Right lobe of liver (tissue), 4 donors: ENCODE data around the gene ZBTB43.

Source experiments
- POLR2A ChIP-seq: fragments of 450-650 bp; IDR thresholded peaks from one replicate; pipeline ENCODE4 v1.6.1; 2017; ENCODE audit warnings: antibody characterized with exemption, mild to moderate bottlenecking
- TF ChIP-seq, protein P1 (sequence below), 4 donors: fragments of 200-600 bp in 3 of 4; fragments of 450-650 bp in 1 of 4; IDR thresholded peaks; one replicate each; pipeline versions ENCODE4 v1.5.1 to v1.8.0; 2016 to 2022; ENCODE audit warnings: antibody characterized with exemption in 4 of 4, mild to moderate bottlenecking in 2 of 4
- donor health status: DM: no; HTN: no; CAD: no.
- donor health status: DM: no; HTN: no; CAD: no.
- donor health status: DM: no; HTN: yes; CAD: no.

DNA sequence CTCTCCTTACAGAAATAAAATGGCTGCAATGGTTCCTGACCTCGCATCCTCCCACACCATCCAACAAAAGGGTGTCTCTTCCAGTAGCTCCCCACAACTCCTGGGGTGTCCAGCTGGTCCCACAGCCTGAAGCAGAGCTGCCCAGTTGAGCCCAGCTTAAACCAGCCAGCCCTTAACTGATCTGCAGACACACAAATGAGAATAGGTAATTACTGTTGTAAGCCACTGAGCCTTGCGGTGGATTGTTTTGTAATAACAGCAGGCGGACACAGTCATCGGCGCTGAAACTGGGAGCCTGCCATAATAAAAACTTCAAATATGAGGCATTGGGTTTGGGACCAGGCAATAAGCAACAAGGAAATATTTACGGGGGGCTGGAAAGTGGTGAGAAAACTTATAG is 10.4 kb upstream of the ZBTB43 start:
- TF ChIP-seq, protein P1, sequence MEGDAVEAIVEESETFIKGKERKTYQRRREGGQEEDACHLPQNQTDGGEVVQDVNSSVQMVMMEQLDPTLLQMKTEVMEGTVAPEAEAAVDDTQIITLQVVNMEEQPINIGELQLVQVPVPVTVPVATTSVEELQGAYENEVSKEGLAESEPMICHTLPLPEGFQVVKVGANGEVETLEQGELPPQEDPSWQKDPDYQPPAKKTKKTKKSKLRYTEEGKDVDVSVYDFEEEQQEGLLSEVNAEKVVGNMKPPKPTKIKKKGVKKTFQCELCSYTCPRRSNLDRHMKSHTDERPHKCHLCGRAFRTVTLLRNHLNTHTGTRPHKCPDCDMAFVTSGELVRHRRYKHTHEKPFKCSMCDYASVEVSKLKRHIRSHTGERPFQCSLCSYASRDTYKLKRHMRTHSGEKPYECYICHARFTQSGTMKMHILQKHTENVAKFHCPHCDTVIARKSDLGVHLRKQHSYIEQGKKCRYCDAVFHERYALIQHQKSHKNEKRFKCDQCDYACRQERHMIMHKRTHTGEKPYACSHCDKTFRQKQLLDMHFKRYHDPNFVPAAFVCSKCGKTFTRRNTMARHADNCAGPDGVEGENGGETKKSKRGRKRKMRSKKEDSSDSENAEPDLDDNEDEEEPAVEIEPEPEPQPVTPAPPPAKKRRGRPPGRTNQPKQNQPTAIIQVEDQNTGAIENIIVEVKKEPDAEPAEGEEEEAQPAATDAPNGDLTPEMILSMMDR (IDR thresholded peaks at IDR 0.05), result no peak
- TF ChIP-seq POLR2A, result no peak
